NCI-H2081 treated with DMSO at 0.1 percent for 48 hours (cell line): Measurements from ENCODE around the gene ANK3.

Source experiments
- DNase-seq: peaks from one replicate; lab custom pipeline; 2025; lab: John Stamatoyannopoulos, UW

ANK3 gene

DNA sequence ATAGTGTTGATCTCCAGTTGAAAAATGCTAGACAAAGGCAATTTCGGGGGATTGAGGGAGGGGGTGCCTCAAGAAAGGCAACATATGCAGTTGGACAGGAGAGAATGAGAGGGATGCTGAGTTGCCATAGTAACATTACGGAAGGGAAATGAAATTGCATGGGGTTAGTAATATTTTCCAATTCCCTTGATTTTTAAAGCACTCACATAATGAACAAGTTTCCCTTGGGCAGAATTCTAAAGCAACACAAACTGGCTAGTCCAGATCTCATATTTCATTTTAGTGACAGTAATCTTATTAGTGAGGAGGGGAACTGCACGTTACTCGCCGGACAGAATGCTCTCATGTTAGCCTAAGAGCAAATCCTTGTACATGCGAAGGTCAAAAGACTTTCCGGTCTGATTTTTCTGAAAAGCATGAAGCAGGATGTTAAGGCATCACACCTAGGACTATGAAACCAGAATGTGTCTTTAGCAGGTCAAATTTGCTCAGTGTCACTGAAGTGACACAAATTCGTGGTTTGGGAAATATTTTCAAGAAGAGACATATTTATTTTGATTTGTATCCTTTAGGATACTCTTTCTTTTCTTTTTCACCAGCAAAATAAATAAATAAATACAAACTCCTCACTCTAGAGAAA is 165.5 kb downstream of the ANK3 start:
- DNase-seq: no peak

DNA sequence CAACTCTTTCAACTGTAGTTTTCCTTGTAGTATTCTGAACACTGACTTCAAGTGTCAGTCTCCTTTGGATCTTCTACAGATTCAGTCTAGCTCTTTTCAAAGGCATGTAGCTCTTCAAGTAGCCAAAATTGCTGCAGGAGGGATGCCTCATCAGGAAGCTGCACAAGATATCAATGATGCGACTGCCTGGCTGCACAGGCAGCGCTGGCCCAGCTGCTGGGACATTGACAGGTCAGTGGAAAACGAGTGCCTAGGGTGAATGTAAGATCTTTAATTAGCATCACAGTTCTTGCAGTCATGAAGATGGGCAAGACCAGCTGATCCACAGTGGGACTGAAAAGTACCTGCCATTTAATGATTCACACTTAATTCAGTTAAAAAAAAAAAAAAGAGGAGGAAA is 167.6 kb downstream of the ANK3 start:
- no peak for DNase-seq

DNA sequence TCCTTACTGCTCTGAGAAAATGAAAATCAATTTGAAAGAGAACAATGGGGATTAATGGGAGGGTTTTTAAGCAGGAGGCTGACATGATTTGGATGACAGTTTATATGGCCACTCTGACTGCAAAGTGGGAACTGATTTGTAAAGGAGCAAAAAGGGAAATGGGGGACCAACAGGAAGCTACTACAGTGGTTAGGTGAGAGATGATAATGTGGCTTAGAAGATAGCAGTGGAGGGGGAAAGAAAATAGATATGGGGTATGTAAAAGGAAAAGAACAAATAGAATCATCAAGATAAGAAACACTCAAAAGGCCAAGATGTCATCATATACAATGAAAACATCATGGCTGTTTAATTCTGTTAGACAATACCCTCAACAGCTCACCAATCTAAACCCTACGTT is 177.5 kb downstream of the ANK3 start:
- no peak for DNase-seq

DNA sequence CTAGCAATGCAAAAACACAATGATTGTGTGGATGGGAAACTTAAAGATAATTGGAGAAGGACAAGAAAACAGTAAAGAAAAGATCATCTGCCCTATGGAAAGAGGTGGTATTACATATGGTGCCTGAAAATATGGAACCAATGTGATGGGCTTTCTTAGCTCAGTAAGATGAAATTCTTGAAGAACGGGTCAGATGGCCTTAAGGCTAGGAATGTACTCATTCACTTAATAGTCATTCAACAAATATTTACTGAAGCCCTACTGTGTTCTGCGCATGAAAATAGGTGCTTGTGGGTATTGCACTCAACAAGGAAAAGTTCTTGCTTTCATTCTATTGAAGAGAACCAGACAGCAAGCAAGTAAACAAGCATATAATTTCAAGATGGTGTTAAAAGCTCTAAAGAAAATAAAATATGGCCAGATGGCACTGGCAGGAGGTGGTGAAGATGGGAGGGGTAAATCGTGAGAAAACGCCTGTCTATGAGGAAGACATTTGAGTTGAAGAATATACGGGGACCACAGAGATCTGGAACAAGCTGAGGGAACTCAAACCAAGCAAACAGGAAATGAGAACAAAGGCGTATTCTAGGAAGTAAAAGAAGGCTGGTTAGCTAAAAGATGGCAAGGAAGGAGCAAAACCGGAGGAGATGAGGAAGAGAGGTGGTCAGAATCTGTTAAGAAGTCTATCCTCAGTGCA is 179.7 kb downstream of the ANK3 start:
- no peak for DNase-seq

DNA sequence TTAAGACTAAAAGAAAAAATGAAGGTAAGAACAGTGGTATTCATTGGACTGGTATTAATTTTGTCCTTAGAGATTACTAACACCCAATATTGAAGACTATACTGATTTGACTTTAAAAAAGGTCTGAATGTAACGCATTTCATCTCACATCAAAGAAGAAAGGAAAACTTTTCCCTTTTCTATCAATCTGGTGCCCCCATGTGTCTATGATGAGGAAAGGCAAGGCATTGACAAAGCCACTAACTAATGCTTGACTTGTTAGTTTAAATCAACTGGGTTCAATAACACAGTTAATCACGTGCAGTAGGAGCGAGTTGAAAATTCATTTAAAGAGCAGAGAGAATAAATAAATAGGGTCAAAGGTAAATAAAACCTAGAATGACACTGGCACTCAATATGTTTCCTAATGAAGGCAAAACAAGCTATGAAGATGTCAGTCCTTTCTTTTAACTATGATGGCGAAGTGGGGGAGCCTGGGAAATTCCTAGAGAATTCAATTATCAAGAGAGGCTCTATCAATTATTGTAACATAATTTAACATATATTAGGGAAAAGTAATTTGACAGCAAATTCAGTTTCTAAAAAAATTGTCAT is 180.9 kb downstream of the ANK3 start:
- no peak for DNase-seq

DNA sequence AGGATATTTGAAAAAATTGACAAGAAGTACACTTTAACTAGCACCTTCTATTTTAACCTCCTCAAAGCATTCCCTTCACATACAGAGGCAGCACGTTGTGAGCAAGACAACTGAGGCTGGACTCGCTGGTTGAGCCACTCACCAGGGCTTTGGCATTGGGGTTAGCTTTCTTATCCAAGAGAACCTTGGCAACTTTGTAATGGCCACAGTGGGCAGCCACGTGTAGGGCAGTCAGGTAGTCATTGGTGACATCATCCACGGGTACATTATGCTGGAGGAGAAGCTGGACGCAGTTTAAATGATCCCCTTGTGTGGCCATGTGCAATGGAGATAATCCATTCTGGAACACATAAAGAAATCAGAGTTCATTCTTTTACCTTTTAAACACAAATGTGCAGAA is 181.8 kb downstream of the ANK3 start:
- DNase-seq: no peak

DNA sequence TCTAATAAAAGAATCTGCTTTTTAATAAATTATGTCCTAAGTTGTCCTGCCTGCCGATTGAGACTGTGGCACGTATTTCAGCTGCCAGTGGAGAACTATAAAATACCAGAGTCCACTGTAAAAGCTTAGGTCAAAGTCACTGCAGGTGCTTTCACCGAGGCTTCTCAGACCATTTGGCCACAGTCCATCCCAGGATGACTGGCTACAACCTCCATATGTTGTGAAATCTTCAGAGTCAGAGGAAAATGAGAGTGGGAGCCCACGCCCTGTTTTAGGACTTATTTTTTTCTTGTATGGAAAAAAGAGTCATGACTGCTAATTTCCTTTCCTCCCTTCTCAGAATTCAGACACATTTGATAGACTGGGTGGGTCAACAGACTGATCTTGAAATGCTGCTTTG is 182.9 kb downstream of the ANK3 start:
- no peak for DNase-seq

DNA sequence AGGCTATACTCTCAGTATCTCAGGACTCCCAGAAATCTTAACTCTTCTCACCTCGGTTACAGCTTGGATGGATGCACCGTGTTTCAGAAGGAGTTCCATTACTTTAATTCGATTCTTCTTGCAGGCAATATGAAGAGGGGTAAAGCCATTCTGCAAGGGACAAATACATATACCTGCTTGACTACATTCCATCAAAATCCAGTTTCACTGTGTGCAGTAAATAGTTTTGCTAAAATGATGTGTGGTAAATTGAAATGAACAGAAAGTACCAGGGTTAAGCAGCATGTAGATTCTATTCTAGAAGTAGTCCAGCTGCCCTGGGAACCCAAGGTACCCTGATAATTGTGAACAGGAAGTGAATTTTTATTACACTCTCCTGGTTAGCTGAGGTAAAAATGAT is 183.9 kb downstream of the ANK3 start:
- no peak for DNase-seq

DNA sequence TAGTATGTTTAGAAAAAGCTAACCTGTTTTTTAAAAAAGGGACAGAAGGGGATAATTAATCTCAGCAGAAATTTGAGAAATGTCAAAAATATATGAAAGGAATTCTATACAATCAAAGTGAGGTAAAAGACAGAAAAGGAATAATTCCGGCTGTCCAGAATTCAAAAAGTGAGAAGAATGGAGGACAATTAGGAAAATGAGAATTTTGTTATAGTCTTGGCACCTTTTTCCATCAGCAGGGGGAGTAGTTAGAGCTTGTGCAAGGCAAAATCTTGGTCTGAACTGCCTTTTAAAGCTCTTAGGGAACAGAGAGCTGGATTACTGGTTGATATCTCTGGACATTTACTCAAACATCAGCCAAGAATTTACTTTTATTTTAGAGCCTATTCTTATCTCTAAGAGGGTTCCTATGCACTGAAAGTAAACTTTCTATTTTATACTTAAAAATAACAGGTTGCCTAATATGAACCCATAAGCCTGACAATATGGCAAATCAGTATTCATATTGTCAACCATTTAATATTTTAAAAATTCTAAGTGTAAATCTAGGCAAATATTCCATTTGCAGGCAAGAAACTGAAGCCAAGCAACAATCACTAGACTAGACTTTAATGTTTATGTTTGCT is 185.6 kb downstream of the ANK3 start:
- DNase-seq: no peak

DNA sequence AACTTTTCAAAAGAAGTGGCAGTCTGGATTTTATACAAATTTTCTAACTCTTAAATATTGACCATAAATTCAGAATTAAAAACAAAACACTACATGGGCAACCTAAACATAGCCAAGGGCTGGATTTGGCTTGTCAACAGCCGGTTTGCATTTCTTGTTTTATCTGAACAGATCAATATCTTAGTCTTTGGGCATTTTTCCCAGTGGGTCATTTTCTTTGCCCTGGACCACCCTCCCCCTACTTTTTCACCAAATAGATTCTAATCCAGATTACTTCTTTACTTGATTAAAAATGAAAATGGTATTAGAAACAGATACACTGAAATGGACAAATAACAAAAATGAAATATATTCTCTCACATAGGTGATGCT is 189.0 kb downstream of the ANK3 start:
- no peak for DNase-seq

DNA sequence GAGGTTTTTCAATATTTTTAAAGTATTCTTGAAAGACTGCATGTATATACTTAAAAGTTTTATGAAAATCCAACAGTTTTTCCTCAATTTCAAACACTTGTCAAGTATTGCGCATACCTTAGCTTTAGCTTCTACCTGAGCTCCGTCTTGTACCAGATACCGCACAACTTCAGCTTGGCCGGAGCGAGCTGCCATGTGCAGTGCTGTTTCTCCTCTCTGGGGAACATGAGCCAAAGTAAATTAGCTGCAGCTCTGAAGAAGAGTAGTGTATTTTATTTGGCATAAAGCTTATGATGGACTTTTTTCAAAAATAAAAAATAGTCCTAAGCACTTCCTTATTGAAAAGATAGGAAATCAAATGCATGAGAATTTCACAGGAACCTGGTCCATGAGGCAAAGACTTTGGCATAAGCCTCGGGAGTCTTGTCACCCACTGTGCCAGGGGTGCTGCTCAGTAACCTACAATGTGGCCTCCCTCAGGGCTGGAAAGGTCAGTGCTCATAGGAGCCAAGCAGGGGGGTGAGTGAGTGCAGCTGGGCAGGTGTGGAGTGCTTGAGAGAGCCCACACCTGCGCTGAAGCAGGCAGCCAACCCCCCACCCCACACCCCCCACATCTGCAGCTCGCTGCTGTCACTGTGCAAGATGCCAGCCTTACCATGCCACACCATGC is 189.5 kb downstream of the ANK3 start:
- DNase-seq: no peak

DNA sequence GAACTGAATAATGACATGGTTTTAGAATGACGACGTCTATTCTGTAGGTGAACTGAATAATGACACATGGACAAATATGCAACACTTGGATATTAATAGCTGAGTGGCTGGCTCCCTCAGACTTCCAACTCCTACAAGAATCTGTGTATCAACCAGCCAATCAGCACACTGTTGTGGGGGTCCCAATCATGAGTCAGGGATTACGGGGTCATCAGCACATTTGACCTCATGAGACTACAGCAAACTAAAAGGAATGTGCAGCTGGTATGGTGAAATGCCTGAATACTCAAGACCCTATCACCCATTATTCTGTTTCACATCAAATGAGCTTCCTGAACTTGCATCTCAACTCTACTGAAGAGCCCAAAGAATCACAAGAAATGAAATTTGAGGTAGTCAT is 192.5 kb downstream of the ANK3 start:
- DNase-seq: no peak

DNA sequence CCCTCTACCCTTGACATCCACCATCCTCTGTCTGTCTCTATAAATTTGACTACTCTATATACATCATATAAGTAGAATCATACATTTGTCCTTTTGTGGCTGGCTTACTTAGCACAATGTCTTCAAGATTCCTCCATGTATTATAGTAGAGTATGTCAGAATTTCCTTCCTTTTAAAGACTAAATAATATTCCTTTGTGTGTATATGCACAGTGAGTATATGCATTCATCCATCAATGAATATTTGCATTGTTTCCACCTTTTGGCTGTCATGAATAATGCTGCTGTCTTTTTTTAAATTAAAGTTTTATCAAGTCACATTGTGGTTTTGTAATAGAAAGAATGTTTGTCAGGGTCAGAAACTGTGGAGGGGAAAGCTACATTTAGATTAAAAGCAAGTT is 195.3 kb downstream of the ANK3 start:
- no peak for DNase-seq

DNA sequence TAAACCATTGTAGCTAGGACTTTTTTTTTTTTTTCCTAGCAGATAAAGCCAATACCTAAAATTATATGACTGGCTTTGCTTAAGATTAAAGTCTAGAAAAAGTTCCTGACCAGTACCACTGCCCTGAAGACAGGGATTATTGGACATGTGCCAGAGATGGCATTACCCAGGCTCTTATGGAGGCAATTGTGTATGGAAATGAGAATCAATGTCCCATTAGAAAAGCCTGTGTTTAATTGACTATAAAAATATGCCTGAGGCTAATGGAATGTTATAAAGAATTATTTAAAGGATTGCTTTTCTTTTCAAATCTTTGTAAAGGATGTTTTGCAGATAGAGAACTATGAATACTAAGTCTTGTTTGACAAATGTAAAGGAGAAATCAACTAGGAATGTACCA is 196.7 kb downstream of the ANK3 start:
- no peak for DNase-seq

DNA sequence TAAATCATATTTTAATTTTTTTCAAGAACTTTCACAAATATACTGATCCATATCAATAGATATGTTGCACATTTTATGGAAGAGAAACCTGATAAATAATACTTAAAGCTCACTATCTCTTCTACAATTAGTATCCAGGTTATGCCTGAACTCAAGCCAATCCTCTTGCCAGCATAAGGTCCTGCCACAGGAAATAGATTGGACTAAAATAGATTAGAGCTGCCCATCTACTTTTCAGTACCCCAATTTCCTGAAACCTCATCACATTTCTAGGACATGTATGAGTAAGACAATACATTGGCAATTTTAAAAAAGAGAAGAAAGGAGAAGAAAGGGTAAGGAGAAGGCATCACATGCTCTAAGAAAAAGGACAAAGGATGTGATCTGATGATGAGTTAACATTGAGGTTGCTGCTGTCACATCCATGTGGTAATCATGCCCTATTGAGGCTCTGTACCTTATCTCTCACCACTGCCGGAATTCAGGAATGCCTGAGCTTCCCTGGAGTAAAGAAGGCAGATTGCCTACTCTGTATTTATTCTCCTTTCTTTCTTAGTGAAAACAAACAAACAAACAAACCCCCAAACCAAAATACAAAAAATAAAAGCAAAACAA is 199.7 kb downstream of the ANK3 start:
- DNase-seq: no peak

DNA sequence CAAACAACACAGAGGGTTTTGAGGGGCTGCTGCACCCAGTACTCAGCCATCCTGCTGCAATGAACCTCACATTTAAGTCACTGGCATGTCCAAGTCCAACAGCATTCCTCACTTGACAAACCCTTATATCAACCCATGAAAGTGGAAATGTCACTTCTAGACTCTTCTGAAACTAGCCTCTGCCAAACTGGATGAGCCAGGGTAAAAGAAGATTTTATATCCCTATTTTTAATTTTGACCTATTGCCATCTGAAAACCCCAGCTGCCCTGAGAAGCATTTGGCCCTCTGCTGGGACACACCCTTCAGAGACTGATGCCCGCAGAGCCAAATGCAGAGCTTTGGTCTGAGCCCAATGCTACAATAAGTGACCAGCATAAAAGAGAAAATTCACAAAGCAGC is 201.1 kb downstream of the ANK3 start:
- DNase-seq: no peak

DNA sequence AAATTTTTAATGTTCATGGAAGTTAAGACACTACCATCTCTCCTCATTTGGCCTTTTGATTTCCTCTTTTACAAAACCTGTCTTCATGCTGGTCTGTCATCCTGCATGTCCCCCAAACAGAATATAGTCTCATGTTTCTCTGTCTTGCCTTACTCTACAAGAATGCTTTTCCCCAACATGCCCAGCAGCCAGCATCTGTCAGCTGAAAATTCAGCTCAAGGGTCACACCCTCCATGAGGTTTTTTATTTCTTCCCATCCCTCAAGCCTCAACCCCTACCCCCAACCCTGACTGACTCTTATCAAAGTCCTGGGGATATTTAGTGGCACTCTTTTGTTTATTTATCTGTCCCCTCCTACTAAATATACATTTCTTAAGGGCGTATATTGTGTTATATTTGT is 202.0 kb downstream of the ANK3 start:
- DNase-seq: no peak

DNA sequence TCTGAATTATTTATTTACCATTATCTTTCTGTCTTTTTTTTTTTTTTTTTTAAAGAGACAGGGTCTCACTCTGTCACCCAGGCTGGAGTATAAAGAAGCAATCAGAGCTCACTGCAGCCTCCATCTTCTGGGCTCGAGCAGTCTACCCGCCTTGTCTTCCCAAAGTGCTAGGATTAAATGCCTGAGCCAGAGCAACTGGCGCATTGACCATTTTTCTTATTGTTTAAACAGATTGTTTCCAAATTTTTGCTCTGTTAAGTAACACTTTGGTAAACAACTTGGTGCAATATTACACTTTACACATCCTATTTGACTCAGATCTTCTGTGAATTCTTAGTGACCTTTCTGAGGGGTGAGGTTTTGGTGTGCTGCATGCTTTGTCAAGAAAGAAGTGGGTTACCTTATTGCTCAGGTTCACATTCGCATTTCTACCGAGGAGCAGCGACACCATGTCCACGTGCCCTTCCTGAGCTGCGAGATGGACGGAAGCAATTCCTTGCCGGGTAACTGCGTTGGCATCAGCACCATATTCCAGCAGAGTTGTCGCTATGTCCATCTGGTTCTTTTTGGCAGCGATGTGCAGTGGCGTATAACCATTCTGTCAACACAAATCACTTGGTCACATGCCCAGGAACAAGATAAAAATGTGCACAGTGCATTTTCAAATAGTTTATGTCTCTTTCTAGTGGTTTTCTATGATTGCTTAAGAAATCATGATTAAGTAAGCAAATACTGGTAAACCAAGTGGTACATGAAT is 203.2 kb downstream of the ANK3 start:
- DNase-seq: no peak

DNA sequence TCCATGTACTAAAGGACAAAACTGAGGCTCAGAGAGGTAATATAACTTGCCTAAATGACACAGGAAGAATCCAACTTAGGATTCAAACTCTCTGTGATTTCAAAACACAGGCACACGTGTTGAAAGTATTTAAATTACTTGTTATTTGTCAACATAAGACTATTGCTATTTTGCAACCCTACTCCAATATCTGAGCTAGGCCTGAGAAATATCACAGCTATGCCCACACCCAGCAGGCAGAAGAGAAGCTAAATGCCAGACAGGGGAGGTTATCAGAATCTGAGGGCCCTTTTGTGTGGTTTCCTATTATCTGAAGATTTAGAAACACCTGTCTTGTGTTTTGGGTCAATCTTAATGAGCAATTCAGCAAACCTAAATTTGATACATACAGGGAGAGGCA is 204.3 kb downstream of the ANK3 start:
- DNase-seq: no peak

DNA sequence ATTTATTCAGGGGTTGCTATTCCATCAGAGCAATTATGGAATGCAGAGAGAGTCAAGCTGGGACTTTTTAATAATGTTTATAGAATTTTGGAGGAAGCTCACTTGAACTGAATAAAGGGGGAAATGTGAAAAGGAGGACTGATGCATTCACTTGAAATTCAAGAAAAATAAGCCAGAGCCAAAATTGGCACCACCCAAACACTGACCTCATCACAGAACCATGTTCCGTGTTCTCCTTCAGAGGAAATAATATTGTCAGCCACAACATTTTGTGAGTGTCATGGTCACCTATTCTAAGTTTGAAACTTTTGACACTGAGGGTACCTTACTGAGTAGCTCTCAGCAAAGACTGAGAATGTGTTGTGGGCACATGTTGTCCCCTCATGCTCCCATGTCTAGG is 207.0 kb downstream of the ANK3 start:
- DNase-seq: no peak

DNA sequence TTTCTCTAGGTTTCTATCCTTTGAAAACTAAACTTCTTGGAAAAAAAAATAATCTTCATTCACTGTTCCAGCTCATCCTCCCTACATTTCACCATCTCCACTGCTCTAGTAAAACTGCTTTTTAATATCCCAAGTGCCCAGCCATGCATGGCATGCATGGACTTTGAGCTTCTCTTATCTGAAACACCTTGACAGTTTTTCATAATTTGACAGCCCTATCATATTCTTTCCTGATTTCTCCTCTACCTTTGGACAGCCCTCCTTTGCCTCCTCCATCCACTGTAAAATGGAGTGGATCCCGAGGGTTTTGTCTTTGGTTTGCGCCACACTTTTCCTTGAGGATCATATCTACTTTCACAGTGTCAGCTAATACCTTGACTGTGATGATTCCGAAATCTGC is 212.8 kb downstream of the ANK3 start:
- DNase-seq: no peak
